Measurements from ENCODE around the gene KCNK13.

DNA sequence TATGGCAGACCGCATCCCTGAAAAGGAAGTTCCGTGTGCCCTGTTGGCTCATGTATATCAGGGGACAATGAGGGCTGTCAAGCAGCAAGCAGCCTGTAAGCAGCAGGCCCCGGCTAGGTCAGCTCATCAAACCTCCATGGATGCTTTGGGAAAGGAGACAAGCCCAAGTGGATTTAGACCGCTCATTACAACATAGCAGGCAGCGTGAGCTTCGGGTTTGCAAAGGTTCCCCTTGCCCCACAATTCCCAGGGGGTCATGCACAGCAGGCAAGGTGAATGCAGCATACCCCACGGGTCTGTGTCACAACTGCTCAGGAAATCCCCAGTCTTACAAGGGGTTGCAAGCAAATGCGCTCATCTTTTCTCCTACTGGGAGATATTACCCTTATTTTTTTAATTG, 54.6 kb downstream of the KCNK13 start:
- TF ChIP-seq, protein P1, sequence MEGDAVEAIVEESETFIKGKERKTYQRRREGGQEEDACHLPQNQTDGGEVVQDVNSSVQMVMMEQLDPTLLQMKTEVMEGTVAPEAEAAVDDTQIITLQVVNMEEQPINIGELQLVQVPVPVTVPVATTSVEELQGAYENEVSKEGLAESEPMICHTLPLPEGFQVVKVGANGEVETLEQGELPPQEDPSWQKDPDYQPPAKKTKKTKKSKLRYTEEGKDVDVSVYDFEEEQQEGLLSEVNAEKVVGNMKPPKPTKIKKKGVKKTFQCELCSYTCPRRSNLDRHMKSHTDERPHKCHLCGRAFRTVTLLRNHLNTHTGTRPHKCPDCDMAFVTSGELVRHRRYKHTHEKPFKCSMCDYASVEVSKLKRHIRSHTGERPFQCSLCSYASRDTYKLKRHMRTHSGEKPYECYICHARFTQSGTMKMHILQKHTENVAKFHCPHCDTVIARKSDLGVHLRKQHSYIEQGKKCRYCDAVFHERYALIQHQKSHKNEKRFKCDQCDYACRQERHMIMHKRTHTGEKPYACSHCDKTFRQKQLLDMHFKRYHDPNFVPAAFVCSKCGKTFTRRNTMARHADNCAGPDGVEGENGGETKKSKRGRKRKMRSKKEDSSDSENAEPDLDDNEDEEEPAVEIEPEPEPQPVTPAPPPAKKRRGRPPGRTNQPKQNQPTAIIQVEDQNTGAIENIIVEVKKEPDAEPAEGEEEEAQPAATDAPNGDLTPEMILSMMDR (conservative IDR thresholded peaks at IDR 0.05; ENCODE audit: low read depth in 2 of 2) = no peak
- TF ChIP-seq EZH2 (IDR thresholded peaks at IDR 0.05; ENCODE audit: low read depth, unreplicated experiment) (no peak), EZH2phosphoT487 (IDR thresholded peaks at IDR 0.05; ENCODE audit: unreplicated experiment) (no peak), CREB1 (CRISPR knock-in tag; IDR thresholded peaks at IDR 0.05; ENCODE audit: low read depth) (no peak), POLR2AphosphoS5 (IDR thresholded peaks at IDR 0.05; ENCODE audit: low read depth) (no peak)
- TF ChIP-seq, protein P2, sequence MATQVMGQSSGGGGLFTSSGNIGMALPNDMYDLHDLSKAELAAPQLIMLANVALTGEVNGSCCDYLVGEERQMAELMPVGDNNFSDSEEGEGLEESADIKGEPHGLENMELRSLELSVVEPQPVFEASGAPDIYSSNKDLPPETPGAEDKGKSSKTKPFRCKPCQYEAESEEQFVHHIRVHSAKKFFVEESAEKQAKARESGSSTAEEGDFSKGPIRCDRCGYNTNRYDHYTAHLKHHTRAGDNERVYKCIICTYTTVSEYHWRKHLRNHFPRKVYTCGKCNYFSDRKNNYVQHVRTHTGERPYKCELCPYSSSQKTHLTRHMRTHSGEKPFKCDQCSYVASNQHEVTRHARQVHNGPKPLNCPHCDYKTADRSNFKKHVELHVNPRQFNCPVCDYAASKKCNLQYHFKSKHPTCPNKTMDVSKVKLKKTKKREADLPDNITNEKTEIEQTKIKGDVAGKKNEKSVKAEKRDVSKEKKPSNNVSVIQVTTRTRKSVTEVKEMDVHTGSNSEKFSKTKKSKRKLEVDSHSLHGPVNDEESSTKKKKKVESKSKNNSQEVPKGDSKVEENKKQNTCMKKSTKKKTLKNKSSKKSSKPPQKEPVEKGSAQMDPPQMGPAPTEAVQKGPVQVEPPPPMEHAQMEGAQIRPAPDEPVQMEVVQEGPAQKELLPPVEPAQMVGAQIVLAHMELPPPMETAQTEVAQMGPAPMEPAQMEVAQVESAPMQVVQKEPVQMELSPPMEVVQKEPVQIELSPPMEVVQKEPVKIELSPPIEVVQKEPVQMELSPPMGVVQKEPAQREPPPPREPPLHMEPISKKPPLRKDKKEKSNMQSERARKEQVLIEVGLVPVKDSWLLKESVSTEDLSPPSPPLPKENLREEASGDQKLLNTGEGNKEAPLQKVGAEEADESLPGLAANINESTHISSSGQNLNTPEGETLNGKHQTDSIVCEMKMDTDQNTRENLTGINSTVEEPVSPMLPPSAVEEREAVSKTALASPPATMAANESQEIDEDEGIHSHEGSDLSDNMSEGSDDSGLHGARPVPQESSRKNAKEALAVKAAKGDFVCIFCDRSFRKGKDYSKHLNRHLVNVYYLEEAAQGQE (IDR thresholded peaks at IDR 0.05; ENCODE audit: unreplicated experiment) = no peak

Data from GM23338 (cell line).